ENCODE results near the gene TRIO. TPM values are rescaled to one million over a fixed set of nuclear protein-coding genes. Genes with fewer than 3 reads are reported as not detected.

The TRIO gene
- total RNA-seq, 1 donor from 2014 or later = 170 TPM

- no peak for DNase-seq (ENCODE audit: low read depth)
- peak overlapping the region; percentile 99 for H3K4me3 ChIP-seq (ENCODE audit: low read depth, low read length)
- no peak for TF ChIP-seq CTCF (conservative IDR thresholded peaks at IDR 0.05; ENCODE audit: low read depth, low read length)
These were observed 2.5 kb downstream of the TRIO start for GRCh38 chr5:14145435-14146334.

GRCh38 chr5:14146725-14147124, 3.6 kb downstream of the TRIO start:
- DNase-seq (ENCODE audit: low read depth) = no peak
- H3K4me3 ChIP-seq (ENCODE audit: low read depth, low read length) = peak overlapping the region; percentile 99
- no peak for TF ChIP-seq CTCF (conservative IDR thresholded peaks at IDR 0.05; ENCODE audit: low read depth, low read length)

GRCh38 chr5:14147210-14147609, 4.1 kb downstream of the TRIO start:
- peak overlapping the region; percentile 99 for H3K4me3 ChIP-seq (ENCODE audit: low read depth, low read length)
- DNase-seq (ENCODE audit: low read depth) = no peak
- TF ChIP-seq CTCF (conservative IDR thresholded peaks at IDR 0.05; ENCODE audit: low read depth, low read length) = no peak

- no peak for TF ChIP-seq CTCF (conservative IDR thresholded peaks at IDR 0.05; ENCODE audit: low read depth, low read length)
- peak overlapping the region; percentile 1 for H3K4me3 ChIP-seq (ENCODE audit: low read depth, low read length)
- no peak for DNase-seq (ENCODE audit: low read depth)
These were observed 5.3 kb downstream of the TRIO start for GRCh38 chr5:14148483-14148882.

- no peak for TF ChIP-seq CTCF (conservative IDR thresholded peaks at IDR 0.05; ENCODE audit: low read depth, low read length)
- H3K4me3 ChIP-seq (ENCODE audit: low read depth, low read length) = peak overlapping the region; percentile 1
- DNase-seq (ENCODE audit: low read depth) = no peak
These were observed 5.9 kb downstream of the TRIO start for GRCh38 chr5:14148890-14149671.

- TF ChIP-seq CTCF (conservative IDR thresholded peaks at IDR 0.05; ENCODE audit: low read depth, low read length) = no peak
- peak overlapping the region; percentile 1 for H3K4me3 ChIP-seq (ENCODE audit: low read depth, low read length)
- DNase-seq (ENCODE audit: low read depth) = no peak
These were observed 6.6 kb downstream of the TRIO start for GRCh38 chr5:14149672-14150274.
